ENCODE data around the gene SEC31A.

Gene SEC31A, protein sequence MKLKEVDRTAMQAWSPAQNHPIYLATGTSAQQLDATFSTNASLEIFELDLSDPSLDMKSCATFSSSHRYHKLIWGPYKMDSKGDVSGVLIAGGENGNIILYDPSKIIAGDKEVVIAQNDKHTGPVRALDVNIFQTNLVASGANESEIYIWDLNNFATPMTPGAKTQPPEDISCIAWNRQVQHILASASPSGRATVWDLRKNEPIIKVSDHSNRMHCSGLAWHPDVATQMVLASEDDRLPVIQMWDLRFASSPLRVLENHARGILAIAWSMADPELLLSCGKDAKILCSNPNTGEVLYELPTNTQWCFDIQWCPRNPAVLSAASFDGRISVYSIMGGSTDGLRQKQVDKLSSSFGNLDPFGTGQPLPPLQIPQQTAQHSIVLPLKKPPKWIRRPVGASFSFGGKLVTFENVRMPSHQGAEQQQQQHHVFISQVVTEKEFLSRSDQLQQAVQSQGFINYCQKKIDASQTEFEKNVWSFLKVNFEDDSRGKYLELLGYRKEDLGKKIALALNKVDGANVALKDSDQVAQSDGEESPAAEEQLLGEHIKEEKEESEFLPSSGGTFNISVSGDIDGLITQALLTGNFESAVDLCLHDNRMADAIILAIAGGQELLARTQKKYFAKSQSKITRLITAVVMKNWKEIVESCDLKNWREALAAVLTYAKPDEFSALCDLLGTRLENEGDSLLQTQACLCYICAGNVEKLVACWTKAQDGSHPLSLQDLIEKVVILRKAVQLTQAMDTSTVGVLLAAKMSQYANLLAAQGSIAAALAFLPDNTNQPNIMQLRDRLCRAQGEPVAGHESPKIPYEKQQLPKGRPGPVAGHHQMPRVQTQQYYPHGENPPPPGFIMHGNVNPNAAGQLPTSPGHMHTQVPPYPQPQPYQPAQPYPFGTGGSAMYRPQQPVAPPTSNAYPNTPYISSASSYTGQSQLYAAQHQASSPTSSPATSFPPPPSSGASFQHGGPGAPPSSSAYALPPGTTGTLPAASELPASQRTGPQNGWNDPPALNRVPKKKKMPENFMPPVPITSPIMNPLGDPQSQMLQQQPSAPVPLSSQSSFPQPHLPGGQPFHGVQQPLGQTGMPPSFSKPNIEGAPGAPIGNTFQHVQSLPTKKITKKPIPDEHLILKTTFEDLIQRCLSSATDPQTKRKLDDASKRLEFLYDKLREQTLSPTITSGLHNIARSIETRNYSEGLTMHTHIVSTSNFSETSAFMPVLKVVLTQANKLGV

DNA sequence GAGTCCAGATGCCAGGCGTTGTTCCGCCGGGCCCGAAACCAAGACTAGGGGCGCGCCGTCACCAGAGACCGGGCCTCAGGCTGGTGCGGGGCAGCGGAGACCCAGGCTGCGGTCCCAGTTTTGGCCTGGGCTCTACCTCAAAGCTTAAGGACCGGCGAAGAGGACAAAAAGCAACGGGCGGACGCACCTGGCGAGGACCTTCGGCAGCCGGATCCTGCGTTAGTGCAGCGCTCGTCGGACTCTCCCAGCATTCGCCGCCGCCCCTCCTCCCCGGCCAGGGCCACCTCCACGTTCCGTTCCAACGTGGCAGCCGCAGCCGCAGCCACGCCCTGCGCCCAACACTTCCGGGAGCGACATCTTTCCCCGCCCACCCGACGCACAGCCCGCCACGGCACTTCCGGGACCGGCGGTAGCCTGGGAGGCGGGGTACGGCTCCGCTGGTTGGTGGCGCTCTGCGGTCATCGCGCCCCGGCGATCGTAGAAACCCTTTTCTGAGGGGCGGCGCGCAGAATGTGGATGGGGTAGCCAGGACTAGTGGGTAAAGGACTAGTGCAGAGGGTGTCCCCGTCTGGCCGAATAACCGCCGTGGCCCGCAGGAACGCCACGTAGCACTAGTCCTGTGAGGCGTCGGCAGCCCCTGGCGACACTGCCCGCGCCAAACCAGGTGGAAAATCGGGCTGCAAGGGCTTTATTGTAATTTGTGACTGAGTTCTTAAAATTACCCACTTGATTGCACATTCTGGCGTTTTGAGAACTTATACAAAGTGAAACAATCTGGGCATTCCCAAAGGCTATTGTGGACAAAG, at the start of gene SEC31A:
Gene SEC31A (minus strand): TSS at position 253 of the 806 bp plus-strand sequence. CDS start 9,217 bp downstream, outside the sequence.
- TF ChIP-seq, protein P1, sequence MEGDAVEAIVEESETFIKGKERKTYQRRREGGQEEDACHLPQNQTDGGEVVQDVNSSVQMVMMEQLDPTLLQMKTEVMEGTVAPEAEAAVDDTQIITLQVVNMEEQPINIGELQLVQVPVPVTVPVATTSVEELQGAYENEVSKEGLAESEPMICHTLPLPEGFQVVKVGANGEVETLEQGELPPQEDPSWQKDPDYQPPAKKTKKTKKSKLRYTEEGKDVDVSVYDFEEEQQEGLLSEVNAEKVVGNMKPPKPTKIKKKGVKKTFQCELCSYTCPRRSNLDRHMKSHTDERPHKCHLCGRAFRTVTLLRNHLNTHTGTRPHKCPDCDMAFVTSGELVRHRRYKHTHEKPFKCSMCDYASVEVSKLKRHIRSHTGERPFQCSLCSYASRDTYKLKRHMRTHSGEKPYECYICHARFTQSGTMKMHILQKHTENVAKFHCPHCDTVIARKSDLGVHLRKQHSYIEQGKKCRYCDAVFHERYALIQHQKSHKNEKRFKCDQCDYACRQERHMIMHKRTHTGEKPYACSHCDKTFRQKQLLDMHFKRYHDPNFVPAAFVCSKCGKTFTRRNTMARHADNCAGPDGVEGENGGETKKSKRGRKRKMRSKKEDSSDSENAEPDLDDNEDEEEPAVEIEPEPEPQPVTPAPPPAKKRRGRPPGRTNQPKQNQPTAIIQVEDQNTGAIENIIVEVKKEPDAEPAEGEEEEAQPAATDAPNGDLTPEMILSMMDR (conservative IDR thresholded peaks at IDR 0.05), result peak; percentile 18
- TF ChIP-seq ZFX (IDR thresholded peaks at IDR 0.05), result peak; percentile 87

DNA sequence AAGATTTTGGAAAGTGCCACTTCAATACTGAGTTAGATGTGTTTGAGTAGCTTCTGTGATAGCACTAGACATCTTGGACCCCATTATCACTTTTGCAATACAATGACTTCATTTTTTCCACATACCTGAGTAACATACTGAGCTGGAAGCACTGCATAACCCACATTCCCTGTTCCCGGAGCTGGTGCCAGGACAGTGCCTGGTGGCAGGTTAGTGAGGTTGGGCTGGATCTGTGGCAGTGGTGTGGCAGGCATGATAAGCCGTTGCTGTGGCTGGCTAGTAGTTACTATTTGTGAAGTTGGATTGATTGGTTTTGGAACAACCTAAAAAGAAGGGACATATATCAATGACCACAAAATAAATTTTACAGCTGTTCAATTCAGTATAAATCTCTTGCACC, 48.5 kb upstream of the SEC31A start:
- no peak overlapping the region for H3K27ac ChIP-seq
- TF ChIP-seq, protein P1 (conservative IDR thresholded peaks at IDR 0.05), result no peak
- no peak for TF ChIP-seq ZFX (IDR thresholded peaks at IDR 0.05)

More for the DNA sequence above, at the start of gene SEC31A:
- H3K27ac ChIP-seq, result peak within 1 kb of the TSS; percentile 97

DNA sequence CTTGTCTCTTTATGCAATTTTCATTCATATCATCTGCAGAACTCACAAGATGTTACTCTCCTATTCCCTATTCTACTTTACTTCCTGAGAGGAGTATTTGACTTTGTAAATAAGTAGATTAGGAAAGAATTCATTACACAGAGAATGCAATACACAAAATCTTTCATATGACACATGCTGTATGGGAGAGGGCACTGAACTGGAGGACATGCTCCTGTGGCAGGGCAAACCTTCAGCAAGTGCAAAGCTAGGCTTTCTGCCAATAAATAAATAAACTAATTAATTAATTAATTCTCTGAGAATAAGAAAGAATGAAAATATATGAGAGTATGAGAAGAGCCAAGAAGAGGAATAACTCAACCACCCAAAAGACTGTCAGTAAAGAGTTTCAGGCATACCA, 43.5 kb upstream of the SEC31A start:
- H3K27ac ChIP-seq, result no peak overlapping the region
- no peak for TF ChIP-seq ZFX (IDR thresholded peaks at IDR 0.05)
- TF ChIP-seq, protein P1 (conservative IDR thresholded peaks at IDR 0.05), result no peak

DNA sequence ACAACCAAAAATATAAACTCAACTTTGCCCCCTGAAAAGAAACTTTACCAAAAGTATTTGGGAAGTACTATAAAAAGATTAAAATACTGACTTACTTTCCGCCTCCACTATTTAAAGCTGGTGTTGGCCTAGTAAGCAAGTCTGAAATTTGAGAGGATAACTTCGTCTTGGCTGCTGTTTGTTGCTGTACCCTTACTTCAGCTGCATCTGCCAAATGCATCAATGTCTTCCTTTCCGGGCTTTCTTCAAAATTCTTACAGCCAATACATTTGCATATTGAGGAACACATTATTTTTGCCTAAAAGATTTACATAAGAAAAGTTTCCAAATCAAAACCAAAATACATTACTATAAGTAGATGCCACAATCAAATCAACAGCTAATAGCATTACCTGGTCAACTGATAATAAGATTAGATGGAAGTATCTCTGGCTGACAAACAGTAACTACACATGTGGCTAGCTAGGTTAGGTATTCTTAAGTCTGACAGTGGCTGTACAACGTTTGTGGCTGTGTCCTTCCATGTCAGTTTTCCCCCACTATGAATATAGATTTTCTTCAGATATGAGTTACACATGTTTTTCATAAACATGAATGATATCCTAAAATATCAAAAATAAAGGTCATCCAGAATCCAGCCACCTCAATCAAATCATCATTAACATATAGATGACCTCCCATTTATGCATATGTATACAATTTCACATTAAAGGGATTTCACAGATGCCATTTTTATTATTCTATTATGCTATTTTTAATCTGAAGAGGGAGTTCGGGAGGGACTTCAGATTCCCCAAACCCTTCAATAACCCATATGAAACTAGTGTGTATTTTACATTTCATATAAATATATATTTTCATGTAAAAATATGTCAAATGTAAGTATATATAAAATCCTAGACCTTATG, 40.1 kb upstream of the SEC31A start:
- TF ChIP-seq, protein P1 (conservative IDR thresholded peaks at IDR 0.05), result no peak
- TF ChIP-seq ZFX (IDR thresholded peaks at IDR 0.05), result no peak
- no peak overlapping the region for H3K27ac ChIP-seq

DNA sequence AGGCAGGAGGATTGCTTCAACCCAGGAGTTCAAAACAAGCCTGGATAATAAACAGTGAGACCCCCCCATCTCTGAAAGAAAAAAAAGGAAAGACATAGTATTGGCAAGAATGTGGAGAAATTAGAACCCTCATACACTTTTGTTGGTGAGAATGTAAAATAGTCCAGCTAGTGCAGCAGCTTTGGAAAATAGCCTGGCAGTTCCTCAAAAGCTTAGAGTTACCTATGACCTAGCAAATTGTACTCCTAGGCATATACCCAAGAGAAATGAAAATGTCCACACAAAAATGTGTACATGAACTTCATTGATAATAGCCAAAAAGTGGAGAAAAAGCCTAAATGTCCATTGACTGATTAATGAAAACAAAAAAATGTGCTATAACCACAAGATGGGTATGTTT, 30.8 kb upstream of the SEC31A start:
- no peak overlapping the region for H3K27ac ChIP-seq
- TF ChIP-seq ZFX (IDR thresholded peaks at IDR 0.05), result no peak
- TF ChIP-seq, protein P1 (conservative IDR thresholded peaks at IDR 0.05), result no peak

DNA sequence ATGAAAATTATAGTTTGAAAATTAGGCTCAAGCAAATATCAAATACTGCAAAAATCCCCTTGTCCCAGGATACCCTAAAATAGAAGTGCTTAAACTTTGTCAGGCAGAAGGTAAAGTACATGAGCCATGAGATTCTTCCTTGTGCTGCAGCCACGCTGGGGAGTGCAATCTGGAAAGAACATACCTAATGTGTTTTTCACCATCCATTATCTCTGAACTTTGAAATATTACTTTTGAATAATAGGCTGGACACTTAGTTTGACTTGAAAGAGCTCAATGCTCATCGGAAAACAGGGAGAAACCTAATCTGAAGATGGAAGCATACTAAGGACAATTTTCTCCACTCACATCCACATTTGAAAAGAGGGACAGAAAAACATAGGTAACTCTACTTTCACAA, 28.4 kb upstream of the SEC31A start:
- TF ChIP-seq ZFX (IDR thresholded peaks at IDR 0.05), result no peak
- TF ChIP-seq, protein P1 (conservative IDR thresholded peaks at IDR 0.05), result no peak
- H3K27ac ChIP-seq, result no peak overlapping the region

All from C4-2B (cell line).